Measurements from ENCODE around the gene CFP. TPM values are rescaled to one million over a fixed set of nuclear protein-coding genes. Genes with fewer than 3 reads are reported as not detected.

The CFP gene
- polyA plus RNA-seq, 3 donors, result 461 to 498 (median 491) TPM

- Mint-ChIP-seq H3K36me3 (no peaks in the 10 kb centered on the region), H3K9me3 (peaks cover 0 to 1% (median 0%) of the 10 kb centered on the region in 7 donors), H3K4me1 (peaks cover 7% of the 10 kb centered on the region), H3K4me3 (no peak overlapping the region), H3K27me3 (ENCODE audit: low read depth in 3 of 3) (peaks cover 1 to 11% (median 2%) of the 10 kb centered on the region in 3 donors), H3K27ac (no peak overlapping the region)
- no peak for TF ChIP-seq CTCF (IDR thresholded peaks at IDR 0.05)
- H2AFZ ChIP-seq (ENCODE audit: insufficient read depth, low read depth, low read length, poor library complexity, severe bottlenecking), result no peak overlapping the region
- H3K79me2 ChIP-seq (ENCODE audit: insufficient read depth, low read length), result no peaks in the 10 kb centered on the region
- H3K27me3 ChIP-seq (ENCODE audit: control insufficient read depth in 2 of 2, insufficient read depth in 2 of 2, low read length in 2 of 2), result no peaks in the 10 kb centered on the region
- H3K9ac ChIP-seq (ENCODE audit: insufficient read depth, low read length, poor library complexity, severe bottlenecking), result no peak overlapping the region
- no peak overlapping the region for H3K4me2 ChIP-seq (replicated peaks; ENCODE audit: extremely low read depth, low read length, poor library complexity, severe bottlenecking)
- H3K9me3 ChIP-seq (replicated peaks in 1 of 2; ENCODE audit: control insufficient read depth in 1 of 2, insufficient read depth in 1 of 2, low read length in 2 of 2), result no peaks in the 10 kb centered on the region
- H3K27ac ChIP-seq (ENCODE audit: low read depth in 1 of 2, low read length in 2 of 2), result no peak overlapping the region
- intact Hi-C loops (cut with micrococcal nuclease), result no loop called here
- WGBS (ENCODE audit: insufficient coverage), result 90% methylated on average over 2 of the region's 5 CpGs
- no peak for DNase-seq
- H3K4me1 ChIP-seq (ENCODE audit: control insufficient read depth in 1 of 2, insufficient read depth in 2 of 2, low read length in 2 of 2), result peaks cover under 1 to 2% of the 10 kb centered on the region in 2 donors
- H3K36me3 ChIP-seq (replicated peaks in 1 of 2; ENCODE audit: control insufficient read depth in 1 of 2, insufficient read depth in 2 of 2, low read length in 2 of 2), result no peaks in the 10 kb centered on the region
- H3K4me3 ChIP-seq (replicated peaks in 1 of 3; ENCODE audit: low read depth in 2 of 3, low read length in 3 of 3), result no peak overlapping the region
- H4K20me1 ChIP-seq (ENCODE audit: insufficient read depth, low read length), result no peaks in the 10 kb centered on the region
These were observed 35.0 kb upstream of the CFP start for GRCh38 chrX:47664737-47665136.

- Mint-ChIP-seq H3K27ac (peak overlapping the region in 2 of 7 donors; percentile 28 to 67), H3K9me3 (peaks cover 0 to 10% (median 6%) of the 10 kb centered on the region in 7 donors), H3K4me3 (no peak overlapping the region), H3K4me1 (peaks cover 15% of the 10 kb centered on the region), H3K36me3 (peaks cover 1 to 3% of the 10 kb centered on the region in 2 donors), H3K27me3 (ENCODE audit: low read depth in 3 of 3) (peaks cover 0 to 7% (median 2%) of the 10 kb centered on the region in 3 donors)
- no CpG with 5 or more reads among the region's 1 CpG for WGBS (ENCODE audit: insufficient coverage)
- no peak overlapping the region for H3K9ac ChIP-seq (ENCODE audit: insufficient read depth, low read length, poor library complexity, severe bottlenecking)
- DNase-seq, result peak; percentile 30 to 77 (median 49)
- H3K79me2 ChIP-seq (ENCODE audit: insufficient read depth, low read length), result peaks cover 11% of the 10 kb centered on the region
- no peak overlapping the region for H3K4me2 ChIP-seq (replicated peaks; ENCODE audit: extremely low read depth, low read length, poor library complexity, severe bottlenecking)
- TF ChIP-seq CTCF (IDR thresholded peaks at IDR 0.05), result no peak
- H3K36me3 ChIP-seq (replicated peaks in 1 of 2; ENCODE audit: control insufficient read depth in 1 of 2, insufficient read depth in 2 of 2, low read length in 2 of 2), result peaks cover 5 to 6% of the 10 kb centered on the region in 2 donors
- H3K27ac ChIP-seq (ENCODE audit: low read depth in 1 of 2, low read length in 2 of 2), result no peak overlapping the region
- intact Hi-C loops (cut with micrococcal nuclease), result no loop called here
- no peaks in the 10 kb centered on the region for H3K27me3 ChIP-seq (ENCODE audit: control insufficient read depth in 2 of 2, insufficient read depth in 2 of 2, low read length in 2 of 2)
- peaks cover 3% of the 10 kb centered on the region for H4K20me1 ChIP-seq (ENCODE audit: insufficient read depth, low read length)
- no peak overlapping the region for H2AFZ ChIP-seq (ENCODE audit: insufficient read depth, low read depth, low read length, poor library complexity, severe bottlenecking)
- peaks cover 9 to 12% of the 10 kb centered on the region in 2 donors for H3K4me1 ChIP-seq (ENCODE audit: control insufficient read depth in 1 of 2, insufficient read depth in 2 of 2, low read length in 2 of 2)
- no peak overlapping the region for H3K4me3 ChIP-seq (replicated peaks in 1 of 3; ENCODE audit: low read depth in 2 of 3, low read length in 3 of 3)
- H3K9me3 ChIP-seq (replicated peaks in 1 of 2; ENCODE audit: control insufficient read depth in 1 of 2, insufficient read depth in 1 of 2, low read length in 2 of 2), result no peaks in the 10 kb centered on the region
These were observed 32.5 kb upstream of the CFP start for GRCh38 chrX:47662144-47662657.
